ENCODE measurements around the gene LARGE1.

LARGE1 gene

GRCh38 chr22:33563220-33563964 lies 356.9 kb downstream of the LARGE1 start:
- intact Hi-C loops (cut with micrococcal nuclease) = no loop called here
- Mint-ChIP-seq H3K9me3 (no peaks in the 10 kb centered on the region), H3K27ac (no peak overlapping the region), H3K36me3 (ENCODE audit: low read depth) (no peaks in the 10 kb centered on the region), H3K27me3 (no peaks in the 10 kb centered on the region), H3K4me3 (no peak overlapping the region), H3K4me1 (ENCODE audit: low read depth) (no peaks in the 10 kb centered on the region)

- intact Hi-C loops (cut with micrococcal nuclease) = no loop called here
- Mint-ChIP-seq H3K27ac (no peak overlapping the region), H3K27me3 (no peaks in the 10 kb centered on the region), H3K4me1 (ENCODE audit: low read depth) (no peaks in the 10 kb centered on the region), H3K36me3 (ENCODE audit: low read depth) (no peaks in the 10 kb centered on the region), H3K9me3 (no peaks in the 10 kb centered on the region), H3K4me3 (no peak overlapping the region)
These were observed 357.8 kb downstream of the LARGE1 start for GRCh38 chr22:33562501-33562900.

- intact Hi-C loops (cut with micrococcal nuclease) = no loop called here
- H3K27ac Mint-ChIP-seq = no peak overlapping the region
- H3K27me3 Mint-ChIP-seq = no peaks in the 10 kb centered on the region
- H3K9me3 Mint-ChIP-seq = no peaks in the 10 kb centered on the region
- no peaks in the 10 kb centered on the region for H3K36me3 Mint-ChIP-seq (ENCODE audit: low read depth)
- no peak overlapping the region for H3K4me3 Mint-ChIP-seq
- H3K4me1 Mint-ChIP-seq (ENCODE audit: low read depth) = no peaks in the 10 kb centered on the region
These were observed 359.0 kb downstream of the LARGE1 start for GRCh38 chr22:33561149-33561807.

- Mint-ChIP-seq H3K9me3 (no peaks in the 10 kb centered on the region), H3K4me1 (ENCODE audit: low read depth) (no peaks in the 10 kb centered on the region), H3K4me3 (no peak overlapping the region), H3K27ac (no peak overlapping the region), H3K36me3 (ENCODE audit: low read depth) (no peaks in the 10 kb centered on the region), H3K27me3 (no peaks in the 10 kb centered on the region)
- intact Hi-C loops (cut with micrococcal nuclease) = no loop called here
These were observed 362.4 kb downstream of the LARGE1 start for GRCh38 chr22:33557836-33558235.

- Mint-ChIP-seq H3K4me3 (no peak overlapping the region), H3K27ac (no peak overlapping the region), H3K4me1 (ENCODE audit: low read depth) (no peaks in the 10 kb centered on the region), H3K9me3 (no peaks in the 10 kb centered on the region), H3K36me3 (ENCODE audit: low read depth) (no peaks in the 10 kb centered on the region), H3K27me3 (no peaks in the 10 kb centered on the region)
- intact Hi-C loops (cut with micrococcal nuclease) = no loop called here
These were observed 364.3 kb downstream of the LARGE1 start for GRCh38 chr22:33555814-33556522.

- Mint-ChIP-seq H3K4me3 (no peak overlapping the region), H3K36me3 (ENCODE audit: low read depth) (no peaks in the 10 kb centered on the region), H3K27me3 (no peaks in the 10 kb centered on the region), H3K4me1 (ENCODE audit: low read depth) (no peaks in the 10 kb centered on the region), H3K27ac (no peak overlapping the region), H3K9me3 (no peaks in the 10 kb centered on the region)
- intact Hi-C loops (cut with micrococcal nuclease) = no loop called here
These were observed 366.8 kb downstream of the LARGE1 start for GRCh38 chr22:33553493-33553892.

- intact Hi-C loops (cut with micrococcal nuclease) = no loop called here
- Mint-ChIP-seq H3K36me3 (ENCODE audit: low read depth) (no peaks in the 10 kb centered on the region), H3K27me3 (no peaks in the 10 kb centered on the region), H3K4me1 (ENCODE audit: low read depth) (no peaks in the 10 kb centered on the region), H3K9me3 (peaks cover 9% of the 10 kb centered on the region), H3K27ac (no peak overlapping the region), H3K4me3 (no peak overlapping the region)
These were observed 375.6 kb downstream of the LARGE1 start for GRCh38 chr22:33544707-33545106.

- Mint-ChIP-seq H3K4me3 (no peak overlapping the region), H3K36me3 (ENCODE audit: low read depth) (no peaks in the 10 kb centered on the region), H3K9me3 (peaks cover 9% of the 10 kb centered on the region), H3K27me3 (no peaks in the 10 kb centered on the region), H3K4me1 (ENCODE audit: low read depth) (no peaks in the 10 kb centered on the region), H3K27ac (no peak overlapping the region)
- intact Hi-C loops (cut with micrococcal nuclease) = no loop called here
These were observed 377.6 kb downstream of the LARGE1 start for GRCh38 chr22:33542722-33543121.

- Mint-ChIP-seq H3K4me1 (ENCODE audit: low read depth) (no peaks in the 10 kb centered on the region), H3K4me3 (no peak overlapping the region), H3K27me3 (no peaks in the 10 kb centered on the region), H3K9me3 (peaks cover 9% of the 10 kb centered on the region), H3K27ac (no peak overlapping the region), H3K36me3 (ENCODE audit: low read depth) (no peaks in the 10 kb centered on the region)
- intact Hi-C loops (cut with micrococcal nuclease) = no loop called here
These were observed 378.1 kb downstream of the LARGE1 start for GRCh38 chr22:33542153-33542552.

GRCh38 chr22:33539902-33540751 lies 380.1 kb downstream of the LARGE1 start:
- Mint-ChIP-seq H3K9me3 (no peaks in the 10 kb centered on the region), H3K36me3 (ENCODE audit: low read depth) (no peaks in the 10 kb centered on the region), H3K27me3 (no peaks in the 10 kb centered on the region), H3K4me1 (ENCODE audit: low read depth) (no peaks in the 10 kb centered on the region), H3K27ac (no peak overlapping the region), H3K4me3 (no peak overlapping the region)
- intact Hi-C loops (cut with micrococcal nuclease) = no loop called here

GRCh38 chr22:33539202-33539901 lies 380.9 kb downstream of the LARGE1 start:
- intact Hi-C loops (cut with micrococcal nuclease) = no loop called here
- Mint-ChIP-seq H3K36me3 (ENCODE audit: low read depth) (no peaks in the 10 kb centered on the region), H3K9me3 (no peaks in the 10 kb centered on the region), H3K4me1 (ENCODE audit: low read depth) (no peaks in the 10 kb centered on the region), H3K27me3 (no peaks in the 10 kb centered on the region), H3K27ac (no peak overlapping the region), H3K4me3 (no peak overlapping the region)

- Mint-ChIP-seq H3K27ac (no peak overlapping the region), H3K27me3 (no peaks in the 10 kb centered on the region), H3K9me3 (no peaks in the 10 kb centered on the region), H3K4me1 (ENCODE audit: low read depth) (no peaks in the 10 kb centered on the region), H3K4me3 (no peak overlapping the region), H3K36me3 (ENCODE audit: low read depth) (no peaks in the 10 kb centered on the region)
- intact Hi-C loops (cut with micrococcal nuclease) = no loop called here
These were observed 381.9 kb downstream of the LARGE1 start for GRCh38 chr22:33538277-33538885.

- intact Hi-C loops (cut with micrococcal nuclease) = no loop called here
- H3K4me1 Mint-ChIP-seq (ENCODE audit: low read depth) = no peaks in the 10 kb centered on the region
- no peak overlapping the region for H3K4me3 Mint-ChIP-seq
- no peaks in the 10 kb centered on the region for H3K36me3 Mint-ChIP-seq (ENCODE audit: low read depth)
- no peak overlapping the region for H3K27ac Mint-ChIP-seq
- H3K27me3 Mint-ChIP-seq = no peaks in the 10 kb centered on the region
- H3K9me3 Mint-ChIP-seq = no peaks in the 10 kb centered on the region
These were observed 383.2 kb downstream of the LARGE1 start for GRCh38 chr22:33537059-33537458.

Data from dendritic cell treated with granulocyte-macrophage colony-stimulating factor and Interleukin-4, amounts not matched to agents 40 ng/mL and 50 ng/mL, for 4 days (primary cell).